Type B pancreatic cell (in vitro differentiated cells): Measurements from ENCODE around the gene SGSH. TPM values are rescaled to one million over a fixed set of nuclear protein-coding genes. Genes with fewer than 3 reads are reported as not detected.
A peak's percentile ranks its signal among the peaks of the same experiment; 100 is the strongest.

Experiments
- DNase-seq: peaks from one replicate; pipeline ENCODE4 v3.0.0; 2021; ENCODE audit warnings: mixed read lengths; ENCODE audit not compliant: unreplicated experiment; ENCODE audit errors: extremely low spot score
- H3K27ac Mint-ChIP-seq: 2 replicates; pipeline ENCODE4 v1.8.0; 2021; ENCODE audit warnings: mild to moderate bottlenecking, mixed read lengths
- H3K27me3 Mint-ChIP-seq: 2 replicates; pipeline ENCODE4 v1.8.0; 2021; ENCODE audit warnings: mixed read lengths
- H3K36me3 Mint-ChIP-seq: 2 replicates; pipeline ENCODE4 v1.8.0; 2021; ENCODE audit warnings: mixed read lengths
- H3K4me1 Mint-ChIP-seq: one replicate; pipeline ENCODE4 v1.8.0; 2021; ENCODE audit warnings: mixed read lengths; ENCODE audit not compliant: unreplicated experiment
- H3K4me3 Mint-ChIP-seq: 2 replicates; pipeline ENCODE4 v1.8.0; 2021; ENCODE audit warnings: mild to moderate bottlenecking, mixed read lengths
- H3K9me3 Mint-ChIP-seq: 2 replicates; pipeline ENCODE4 v1.8.0; 2021; ENCODE audit warnings: mixed read lengths
- CTCF ChIP-seq: fragments of 200-600 bp; sonication (generic); conservative IDR thresholded peaks from 2 replicates; pipeline ENCODE4 v1.5.0; 2021; ENCODE audit warnings: antibody characterized with exemption, mild to moderate bottlenecking
- total RNA-seq: library from RNA; stranded (reverse); gene quantifications from 2 replicates; pipeline ENCODE4 v1.2.1, GENCODE V29; 2021; ENCODE audit warnings: low replicate concordance

Gene SGSH
- total RNA-seq, 1 donor from 2014 or later, result 40.5 TPM

GRCh38 chr17:80168371-80168770 is 51.8 kb downstream of the SGSH start:
- Mint-ChIP-seq H3K4me1 (peaks cover 25% of the 10 kb centered on the region), H3K27ac (peak overlapping the region; percentile 45), H3K36me3 (no peaks in the 10 kb centered on the region), H3K4me3 (no peak overlapping the region), H3K27me3 (peaks cover 2% of the 10 kb centered on the region), H3K9me3 (peaks cover 6% of the 10 kb centered on the region)
- no peak for DNase-seq
- TF ChIP-seq CTCF, result no peak

GRCh38 chr17:80166446-80166845 is 53.7 kb downstream of the SGSH start:
- H3K27me3 Mint-ChIP-seq, result peaks cover 2% of the 10 kb centered on the region
- H3K27ac Mint-ChIP-seq, result peak overlapping the region; percentile 80
- peaks cover 25% of the 10 kb centered on the region for H3K4me1 Mint-ChIP-seq
- peaks cover 6% of the 10 kb centered on the region for H3K9me3 Mint-ChIP-seq
- peak overlapping the region; percentile 44 for H3K4me3 Mint-ChIP-seq
- no peaks in the 10 kb centered on the region for H3K36me3 Mint-ChIP-seq
- DNase-seq, result no peak
- TF ChIP-seq CTCF, result no peak

GRCh38 chr17:80164185-80164584 is 55.9 kb downstream of the SGSH start:
- no peak overlapping the region for H3K4me3 Mint-ChIP-seq
- peaks cover 29% of the 10 kb centered on the region for H3K4me1 Mint-ChIP-seq
- H3K27me3 Mint-ChIP-seq, result peaks cover 9% of the 10 kb centered on the region
- no peak overlapping the region for H3K27ac Mint-ChIP-seq
- no peak for TF ChIP-seq CTCF
- DNase-seq, result no peak
- H3K9me3 Mint-ChIP-seq, result peaks cover 5% of the 10 kb centered on the region
- H3K36me3 Mint-ChIP-seq, result no peaks in the 10 kb centered on the region

GRCh38 chr17:80163336-80163735 is 56.8 kb downstream of the SGSH start:
- H3K4me1 Mint-ChIP-seq, result peaks cover 22% of the 10 kb centered on the region
- DNase-seq, result no peak
- H3K27ac Mint-ChIP-seq, result no peak overlapping the region
- H3K4me3 Mint-ChIP-seq, result no peak overlapping the region
- peaks cover 6% of the 10 kb centered on the region for H3K27me3 Mint-ChIP-seq
- H3K9me3 Mint-ChIP-seq, result no peaks in the 10 kb centered on the region
- H3K36me3 Mint-ChIP-seq, result no peaks in the 10 kb centered on the region
- no peak for TF ChIP-seq CTCF

GRCh38 chr17:80160536-80160935 is 59.6 kb downstream of the SGSH start:
- H3K4me3 Mint-ChIP-seq, result no peak overlapping the region
- DNase-seq, result no peak
- peaks cover 17% of the 10 kb centered on the region for H3K4me1 Mint-ChIP-seq
- no peaks in the 10 kb centered on the region for H3K36me3 Mint-ChIP-seq
- TF ChIP-seq CTCF, result no peak
- peaks cover 6% of the 10 kb centered on the region for H3K27me3 Mint-ChIP-seq
- no peaks in the 10 kb centered on the region for H3K9me3 Mint-ChIP-seq
- no peak overlapping the region for H3K27ac Mint-ChIP-seq

Other genes starting within 250 kb of the SGSH start
- 35.5 and 71.9 TPM in 2 replicates for gene TBC1D16, start 184.5 kb downstream of the SGSH start, total RNA-seq
- 8.5 and 29.6 TPM in 2 replicates for gene CCDC40, start 183.7 kb downstream of the SGSH start, total RNA-seq
- 37.7 and 40.7 TPM in 2 replicates for gene GAA, start 118.8 kb downstream of the SGSH start, total RNA-seq
- 104 and 112 TPM in 2 replicates for gene EIF4A3, start 73.2 kb downstream of the SGSH start, total RNA-seq
- gene CARD14, start 50.3 kb downstream of the SGSH start, total RNA-seq, result 1.9 and 6.7 TPM in 2 replicates
- gene SLC26A11, start 94 bp upstream of the SGSH start, total RNA-seq, result 23.6 and 26.4 TPM in 2 replicates
- 47.3 and 57.0 TPM in 2 replicates for gene RNF213, start 40.5 kb upstream of the SGSH start, total RNA-seq
- 30.7 and 38.9 TPM in 2 replicates for gene ENDOV, start 194.8 kb upstream of the SGSH start, total RNA-seq